ENCODE measurements around the gene STPG1.

The STPG1 gene

DNA sequence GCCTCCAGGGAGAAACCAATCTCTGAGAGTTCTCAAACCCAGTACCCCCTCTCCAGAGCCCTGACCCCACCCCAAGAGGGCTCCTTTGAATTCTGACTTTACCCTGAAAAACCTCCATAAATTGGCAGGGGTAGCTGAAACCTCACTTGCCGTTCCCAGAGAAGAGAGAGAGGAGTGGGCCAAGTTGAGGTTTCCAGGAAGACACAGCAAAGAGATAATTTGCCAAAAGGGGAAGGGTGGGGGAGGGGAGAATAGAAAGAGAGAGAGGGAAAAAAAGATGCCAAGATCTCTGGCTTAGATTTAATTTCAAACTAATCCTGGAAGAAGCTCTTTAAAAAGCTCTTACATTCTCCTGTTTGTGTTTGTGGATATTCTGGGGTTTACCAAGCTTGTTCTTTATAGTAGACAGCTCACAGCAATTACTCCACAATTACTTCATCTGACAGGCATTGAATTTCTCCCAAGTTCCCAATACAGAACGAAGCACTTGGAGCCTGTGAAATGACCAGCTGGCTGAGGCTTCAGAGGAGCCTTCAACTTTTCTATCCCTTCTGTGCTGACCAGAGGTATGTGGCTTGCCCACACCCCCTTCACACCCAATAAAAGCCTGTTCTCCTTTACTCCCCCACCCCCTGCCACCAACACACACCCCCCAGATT is 95.5 kb downstream of the STPG1 start:
- TF ChIP-seq, protein P1, sequence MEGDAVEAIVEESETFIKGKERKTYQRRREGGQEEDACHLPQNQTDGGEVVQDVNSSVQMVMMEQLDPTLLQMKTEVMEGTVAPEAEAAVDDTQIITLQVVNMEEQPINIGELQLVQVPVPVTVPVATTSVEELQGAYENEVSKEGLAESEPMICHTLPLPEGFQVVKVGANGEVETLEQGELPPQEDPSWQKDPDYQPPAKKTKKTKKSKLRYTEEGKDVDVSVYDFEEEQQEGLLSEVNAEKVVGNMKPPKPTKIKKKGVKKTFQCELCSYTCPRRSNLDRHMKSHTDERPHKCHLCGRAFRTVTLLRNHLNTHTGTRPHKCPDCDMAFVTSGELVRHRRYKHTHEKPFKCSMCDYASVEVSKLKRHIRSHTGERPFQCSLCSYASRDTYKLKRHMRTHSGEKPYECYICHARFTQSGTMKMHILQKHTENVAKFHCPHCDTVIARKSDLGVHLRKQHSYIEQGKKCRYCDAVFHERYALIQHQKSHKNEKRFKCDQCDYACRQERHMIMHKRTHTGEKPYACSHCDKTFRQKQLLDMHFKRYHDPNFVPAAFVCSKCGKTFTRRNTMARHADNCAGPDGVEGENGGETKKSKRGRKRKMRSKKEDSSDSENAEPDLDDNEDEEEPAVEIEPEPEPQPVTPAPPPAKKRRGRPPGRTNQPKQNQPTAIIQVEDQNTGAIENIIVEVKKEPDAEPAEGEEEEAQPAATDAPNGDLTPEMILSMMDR (IDR thresholded peaks at IDR 0.05), result no peak

DNA sequence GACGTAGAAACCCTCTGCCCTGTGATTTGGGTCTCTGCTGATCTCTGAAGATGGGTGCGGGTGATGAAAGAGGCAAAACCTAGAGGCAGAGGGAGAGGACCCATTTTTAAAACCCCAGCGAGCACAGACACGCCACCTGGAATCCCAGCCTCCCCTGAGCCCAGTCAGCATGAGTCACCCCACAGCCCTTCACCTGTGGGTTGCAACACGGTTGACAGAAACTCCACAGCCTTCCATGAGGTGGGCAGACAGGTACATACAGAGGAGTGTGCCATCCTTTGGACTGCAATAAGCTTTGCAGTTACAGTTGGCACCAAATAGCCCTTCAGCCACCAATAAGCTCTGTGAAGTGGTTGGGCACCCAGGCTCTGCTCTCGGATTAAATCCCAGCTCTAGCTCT is 96.5 kb downstream of the STPG1 start:
- TF ChIP-seq, protein P1 (IDR thresholded peaks at IDR 0.05), result no peak

DNA sequence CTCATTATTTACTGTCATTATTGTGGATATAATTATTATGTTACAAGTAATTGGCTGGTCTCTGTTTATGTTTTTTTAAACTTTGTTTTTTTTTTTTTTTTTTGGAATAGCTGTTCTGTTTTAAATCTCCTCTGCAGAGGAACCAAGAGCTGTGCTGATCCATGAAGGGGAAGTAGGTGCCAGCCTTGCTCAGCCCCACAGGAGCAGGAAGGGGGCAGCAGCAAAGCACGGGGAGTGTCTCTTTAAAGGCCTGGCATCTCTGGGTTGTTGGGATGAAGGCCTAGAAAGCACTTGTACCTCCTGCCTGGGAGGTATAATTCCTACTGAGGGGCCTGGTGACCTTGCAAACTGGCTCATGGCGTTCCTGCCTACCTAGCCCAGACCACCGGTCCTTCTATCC is 96.9 kb downstream of the STPG1 start:
- TF ChIP-seq, protein P1 (IDR thresholded peaks at IDR 0.05), result no peak

DNA sequence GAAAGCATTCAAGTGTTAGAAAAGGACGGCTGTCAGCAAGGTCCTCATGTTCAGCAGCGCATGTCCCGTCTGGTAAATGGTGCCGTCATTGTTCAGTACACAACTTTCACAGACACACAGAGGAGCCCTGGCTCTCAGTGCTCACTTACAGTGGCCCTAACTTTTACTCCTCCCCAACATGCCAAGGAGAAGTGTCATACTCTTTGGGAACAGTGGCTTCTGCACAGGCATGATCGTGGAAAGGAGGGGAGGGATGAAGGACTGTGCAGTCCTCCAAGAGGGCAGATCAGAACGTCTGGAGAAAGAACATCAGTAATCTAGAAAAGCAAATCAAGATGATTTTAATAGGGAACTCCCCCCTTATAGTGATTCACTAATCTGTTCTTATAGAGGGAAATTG is 98.2 kb downstream of the STPG1 start:
- TF ChIP-seq, protein P1 (IDR thresholded peaks at IDR 0.05), result no peak

DNA sequence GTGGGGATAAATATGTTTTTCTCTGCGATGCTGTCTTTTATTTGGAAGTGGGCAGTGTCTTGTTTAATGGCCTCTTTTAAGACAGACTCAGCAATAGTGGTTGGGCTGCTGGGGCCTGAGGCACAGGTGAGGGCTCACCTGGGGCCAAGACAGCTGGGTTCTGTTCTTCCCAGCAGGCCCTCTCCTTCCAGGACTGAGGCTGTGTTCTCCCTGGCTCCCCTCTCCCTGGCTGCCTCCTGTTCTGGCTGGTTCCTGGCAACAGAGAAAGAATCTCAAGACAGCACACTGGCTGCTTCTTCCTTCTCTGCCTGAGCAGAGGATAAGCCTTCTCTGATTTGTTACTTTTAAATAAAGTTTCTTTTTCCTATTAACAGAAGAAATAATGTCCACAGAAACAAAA is 101.8 kb downstream of the STPG1 start:
- TF ChIP-seq, protein P1 (IDR thresholded peaks at IDR 0.05), result no peak

DNA sequence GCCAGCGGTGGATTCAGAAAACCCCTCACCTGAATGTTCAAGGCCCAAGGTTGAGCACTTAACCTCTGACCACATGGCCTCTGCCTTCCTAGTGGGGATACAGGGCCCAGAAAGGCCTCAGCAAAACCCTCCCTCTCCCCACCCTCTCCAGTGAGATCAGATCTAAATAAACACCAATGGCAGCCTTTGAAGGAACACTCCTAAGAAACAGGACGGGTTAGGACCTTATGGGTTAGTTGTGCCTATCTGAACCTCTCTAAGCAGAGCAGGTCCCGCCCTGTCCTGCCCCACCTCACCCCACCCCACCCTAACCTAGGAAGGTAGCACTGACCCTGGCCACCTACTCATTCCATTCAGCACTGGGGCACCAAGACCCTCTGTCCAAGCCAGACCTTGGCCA is 102.3 kb downstream of the STPG1 start:
- TF ChIP-seq, protein P1 (IDR thresholded peaks at IDR 0.05), result no peak

DNA sequence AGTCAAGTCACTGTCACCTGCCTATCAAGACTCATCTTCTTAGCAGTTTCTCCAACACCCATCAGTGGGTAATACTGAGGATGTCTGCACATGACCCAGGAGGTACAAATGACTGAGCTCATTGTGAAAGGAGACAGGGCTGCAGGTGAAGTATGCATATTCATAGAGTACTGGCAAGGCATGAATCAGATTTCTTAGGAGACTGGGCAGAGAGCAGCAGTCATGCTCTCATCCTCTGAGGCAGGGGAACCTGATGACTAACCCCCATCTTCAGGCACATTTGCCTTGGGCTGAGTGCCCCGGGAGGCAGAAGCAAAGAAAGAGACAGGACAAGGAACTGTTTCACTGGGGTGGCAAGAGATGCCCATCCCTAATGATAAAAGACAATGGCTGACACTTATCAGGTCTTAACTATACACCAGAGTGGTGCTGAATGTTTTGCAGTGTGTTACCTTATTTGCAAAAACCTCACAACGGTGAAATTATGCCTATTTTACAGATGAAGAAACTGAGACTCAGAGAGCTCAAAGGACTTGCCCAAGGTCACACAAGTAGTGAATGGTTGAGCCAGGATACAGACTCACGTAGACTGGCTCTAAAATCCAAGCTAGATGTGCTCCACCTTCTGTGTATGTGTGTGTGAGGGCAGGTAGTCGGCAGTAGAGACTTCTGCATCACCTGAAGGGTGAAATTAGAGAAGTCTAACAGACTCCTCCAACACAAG is 103.7 kb downstream of the STPG1 start:
- TF ChIP-seq, protein P1 (IDR thresholded peaks at IDR 0.05), result no peak

All from LNCAP (cell line).